Measurements from ENCODE around the gene MYO1D. TPM values are rescaled to one million over a fixed set of nuclear protein-coding genes. Genes with fewer than 3 reads are reported as not detected.

MYO1D gene
- total and polyA plus RNA-seq, 8 donors = 22.0 to 92.8 (median 27.4) TPM

DNA sequence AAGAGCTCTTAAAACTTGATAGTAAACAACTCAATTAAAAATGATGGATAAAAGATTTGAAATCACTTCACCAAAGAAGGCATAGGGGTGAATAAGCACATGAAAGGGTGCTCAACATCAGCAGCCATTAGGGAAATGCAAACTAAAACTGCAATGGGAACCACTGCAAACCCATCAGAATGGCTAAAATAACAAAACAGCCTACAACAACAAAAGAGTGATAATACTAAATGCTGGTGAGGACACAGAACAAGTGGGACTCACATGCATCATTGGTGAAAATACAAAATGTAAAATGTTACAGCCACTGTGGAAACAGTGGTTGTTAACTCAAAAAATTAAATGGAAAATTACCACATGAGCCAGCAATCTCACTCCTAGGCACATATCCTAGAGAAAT lies 268.7 kb downstream of the MYO1D start:
- H3K27ac ChIP-seq = no peak overlapping the region
- intact Hi-C loops (cut with DNase I) = no loop called here
- H3K36me3 ChIP-seq = no peaks in the 10 kb centered on the region
- DNase-seq (no peak), ATAC-seq (no peak)
- H3K27me3 ChIP-seq = no peaks in the 10 kb centered on the region
- TF ChIP-seq, protein P1, sequence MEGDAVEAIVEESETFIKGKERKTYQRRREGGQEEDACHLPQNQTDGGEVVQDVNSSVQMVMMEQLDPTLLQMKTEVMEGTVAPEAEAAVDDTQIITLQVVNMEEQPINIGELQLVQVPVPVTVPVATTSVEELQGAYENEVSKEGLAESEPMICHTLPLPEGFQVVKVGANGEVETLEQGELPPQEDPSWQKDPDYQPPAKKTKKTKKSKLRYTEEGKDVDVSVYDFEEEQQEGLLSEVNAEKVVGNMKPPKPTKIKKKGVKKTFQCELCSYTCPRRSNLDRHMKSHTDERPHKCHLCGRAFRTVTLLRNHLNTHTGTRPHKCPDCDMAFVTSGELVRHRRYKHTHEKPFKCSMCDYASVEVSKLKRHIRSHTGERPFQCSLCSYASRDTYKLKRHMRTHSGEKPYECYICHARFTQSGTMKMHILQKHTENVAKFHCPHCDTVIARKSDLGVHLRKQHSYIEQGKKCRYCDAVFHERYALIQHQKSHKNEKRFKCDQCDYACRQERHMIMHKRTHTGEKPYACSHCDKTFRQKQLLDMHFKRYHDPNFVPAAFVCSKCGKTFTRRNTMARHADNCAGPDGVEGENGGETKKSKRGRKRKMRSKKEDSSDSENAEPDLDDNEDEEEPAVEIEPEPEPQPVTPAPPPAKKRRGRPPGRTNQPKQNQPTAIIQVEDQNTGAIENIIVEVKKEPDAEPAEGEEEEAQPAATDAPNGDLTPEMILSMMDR (IDR thresholded peaks at IDR 0.05) = no peak
- H3K9me3 ChIP-seq = no peaks in the 10 kb centered on the region
- peaks cover 0 to 7% of the 10 kb centered on the region in 2 donors for H3K4me1 ChIP-seq
- H3K4me3 ChIP-seq = no peak overlapping the region

DNA sequence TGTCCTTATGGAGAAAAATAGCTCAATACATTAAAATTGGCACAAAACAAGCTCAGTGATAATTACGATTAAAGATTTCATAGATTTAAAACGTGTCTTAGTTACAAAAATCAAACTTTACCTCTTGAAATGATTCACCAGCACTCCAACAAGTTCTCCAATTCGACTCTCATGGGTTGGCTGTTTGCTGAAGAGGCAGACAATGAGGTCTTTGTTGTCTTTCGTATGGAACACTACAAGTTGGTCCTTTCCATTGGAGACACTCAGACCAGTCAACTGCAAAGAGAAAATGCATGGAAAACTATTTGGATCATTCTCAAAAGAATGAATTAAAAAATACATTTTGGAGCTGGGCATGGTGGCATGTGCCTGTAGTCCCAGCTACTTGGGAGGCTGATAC lies 272.0 kb downstream of the MYO1D start:
- no peaks in the 10 kb centered on the region for H3K36me3 ChIP-seq
- peaks cover 0 to 7% of the 10 kb centered on the region in 2 donors for H3K4me1 ChIP-seq
- TF ChIP-seq, protein P1 (IDR thresholded peaks at IDR 0.05) = no peak
- DNase-seq (no peak), ATAC-seq (no peak)
- no peaks in the 10 kb centered on the region for H3K9me3 ChIP-seq
- no peak overlapping the region for H3K27ac ChIP-seq
- H3K27me3 ChIP-seq = no peaks in the 10 kb centered on the region
- intact Hi-C loops (cut with DNase I) = no loop called here
- no peak overlapping the region for H3K4me3 ChIP-seq

DNA sequence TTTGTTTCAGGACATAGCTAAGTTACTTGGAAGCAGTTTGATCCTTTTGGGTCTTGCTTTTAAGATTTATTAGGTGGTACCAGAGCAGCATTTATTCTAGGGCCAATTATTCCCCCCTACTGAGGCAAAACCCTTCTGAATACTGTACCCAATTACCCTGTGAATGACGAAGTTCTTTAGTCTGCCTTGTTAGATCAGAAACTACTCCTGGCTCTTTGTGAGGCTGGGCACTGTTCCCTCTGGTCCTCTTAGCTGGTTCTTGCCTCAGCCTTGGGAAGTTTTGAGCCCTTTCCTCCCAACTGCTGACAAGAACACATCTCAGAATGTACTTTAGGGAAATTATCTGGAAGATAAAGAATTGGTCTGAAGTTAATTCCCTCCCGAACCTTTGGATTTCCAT lies 274.5 kb downstream of the MYO1D start:
- H3K27ac ChIP-seq = no peak overlapping the region
- ATAC-seq (no peak), DNase-seq (peak in 2 of 4 donors; percentile 28 to 43)
- no peaks in the 10 kb centered on the region for H3K36me3 ChIP-seq
- no peaks in the 10 kb centered on the region for H3K27me3 ChIP-seq
- H3K4me1 ChIP-seq = no peaks in the 10 kb centered on the region
- no peaks in the 10 kb centered on the region for H3K9me3 ChIP-seq
- H3K4me3 ChIP-seq = no peak overlapping the region
- TF ChIP-seq, protein P1 (IDR thresholded peaks at IDR 0.05) = no peak
- intact Hi-C loops (cut with DNase I) = no loop called here

DNA sequence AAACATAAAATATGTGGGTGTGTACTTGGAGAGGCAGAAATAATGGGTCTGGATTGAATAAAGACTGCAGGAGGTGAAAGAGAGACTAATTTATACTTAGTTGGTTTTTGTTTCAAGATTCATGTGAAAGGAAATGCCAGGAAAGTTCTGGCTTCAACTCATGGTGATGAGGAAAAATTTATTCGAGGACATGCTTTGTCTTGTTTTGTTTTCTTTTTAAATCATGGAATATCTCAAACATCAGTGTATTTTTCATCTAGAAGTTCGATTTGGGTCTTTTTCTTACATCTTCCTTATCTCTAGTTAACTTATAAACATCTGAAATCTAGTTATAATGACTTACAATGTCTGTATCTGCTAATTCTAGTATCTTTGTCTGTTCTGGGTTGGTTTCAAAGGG lies 275.1 kb downstream of the MYO1D start:
- intact Hi-C loops (cut with DNase I) = no loop called here
- H3K4me3 ChIP-seq = no peak overlapping the region
- TF ChIP-seq, protein P1 (IDR thresholded peaks at IDR 0.05) = no peak
- H3K27me3 ChIP-seq = no peaks in the 10 kb centered on the region
- H3K9me3 ChIP-seq = no peaks in the 10 kb centered on the region
- H3K27ac ChIP-seq = no peak overlapping the region
- H3K36me3 ChIP-seq = no peaks in the 10 kb centered on the region
- peak in 2 of 4 donors; percentile 11 to 19 for DNase-seq
- H3K4me1 ChIP-seq = no peaks in the 10 kb centered on the region
- no peak for ATAC-seq

DNA sequence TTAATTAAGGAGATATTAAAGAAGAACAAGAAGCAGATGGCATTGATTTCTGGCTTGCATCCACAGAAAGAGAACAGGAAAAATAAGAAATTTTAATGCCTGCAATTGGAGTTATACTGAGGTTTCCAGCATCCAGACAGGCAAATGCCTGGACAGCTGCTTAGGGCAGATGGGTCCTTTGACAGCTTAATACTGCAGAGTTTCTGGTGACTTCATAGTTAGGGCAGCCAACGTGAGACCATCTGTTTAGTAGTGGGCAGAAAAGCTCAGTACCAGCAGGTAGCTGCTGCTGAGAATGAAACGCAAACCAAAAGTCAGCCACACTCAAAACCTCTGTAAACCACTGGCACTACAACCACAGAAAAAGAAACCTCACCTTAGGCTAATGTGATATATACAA lies 280.3 kb downstream of the MYO1D start:
- H3K4me3 ChIP-seq = no peak overlapping the region
- DNase-seq = peak in 1 of 4 donors; percentile 4
- H3K36me3 ChIP-seq = peaks cover 0 to 3% of the 10 kb centered on the region in 2 donors
- H3K4me1 ChIP-seq = no peaks in the 10 kb centered on the region
- no peaks in the 10 kb centered on the region for H3K9me3 ChIP-seq
- intact Hi-C loops (cut with DNase I) = no loop called here
- no peak for ATAC-seq
- H3K27ac ChIP-seq = no peak overlapping the region
- TF ChIP-seq, protein P1 (IDR thresholded peaks at IDR 0.05) = no peak
- H3K27me3 ChIP-seq = no peaks in the 10 kb centered on the region
